HG03565 (cell line): ENCODE measurements around the gene ZNF330.
A peak's percentile ranks its signal among the peaks of the same experiment; 100 is the strongest.

Experiments used
- ATAC-seq: cut with Tn5 transposase; IDR thresholded peaks from one replicate; pipeline ENCODE4 v1.9.1; 2021; ENCODE audit warnings: mild to moderate bottlenecking, moderate library complexity; ENCODE audit not compliant: unreplicated experiment

Gene ZNF330

GRCh38 chr4:141229408-141230101, 8.9 kb downstream of the ZNF330 start:
- peak; percentile 77 for ATAC-seq

- no peak for ATAC-seq
These were observed 13.0 kb downstream of the ZNF330 start for GRCh38 chr4:141233673-141234072.

- ATAC-seq = no peak
These were observed 17.5 kb downstream of the ZNF330 start for GRCh38 chr4:141238186-141238585.

- ATAC-seq = no peak
These were observed 19.6 kb downstream of the ZNF330 start for GRCh38 chr4:141240259-141240658.

GRCh38 chr4:141240671-141241070, 20.0 kb downstream of the ZNF330 start:
- no peak for ATAC-seq

- ATAC-seq = no peak
These were observed 21.3 kb downstream of the ZNF330 start for GRCh38 chr4:141241986-141242385.

- ATAC-seq = no peak
These were observed 23.7 kb downstream of the ZNF330 start for GRCh38 chr4:141244419-141244818.

GRCh38 chr4:141246243-141246642, 25.5 kb downstream of the ZNF330 start:
- no peak for ATAC-seq

GRCh38 chr4:141246683-141247429, 26.2 kb downstream of the ZNF330 start:
- no peak for ATAC-seq

- ATAC-seq = no peak
These were observed 26.7 kb downstream of the ZNF330 start for GRCh38 chr4:141247430-141247780.

GRCh38 chr4:141248029-141248428, 27.3 kb downstream of the ZNF330 start:
- ATAC-seq = no peak

- no peak for ATAC-seq
These were observed 27.8 kb downstream of the ZNF330 start for GRCh38 chr4:141248486-141248885.

- no peak for ATAC-seq
These were observed 33.6 kb downstream of the ZNF330 start for GRCh38 chr4:141254326-141254725.

- ATAC-seq = no peak
These were observed 34.3 kb downstream of the ZNF330 start for GRCh38 chr4:141255016-141255415.

- no peak for ATAC-seq
These were observed 37.9 kb downstream of the ZNF330 start for GRCh38 chr4:141258558-141258957.

GRCh38 chr4:141275834-141276233, 55.1 kb downstream of the ZNF330 start:
- ATAC-seq = no peak

- no peak for ATAC-seq
These were observed 62.5 kb downstream of the ZNF330 start for GRCh38 chr4:141283152-141283551.

- no peak for ATAC-seq
These were observed 62.9 kb downstream of the ZNF330 start for GRCh38 chr4:141283563-141283962.
